Thyroid gland (tissue), 4 donors: ENCODE data around the gene NUP214. TPM values are rescaled to one million over a fixed set of nuclear protein-coding genes. Genes with fewer than 3 reads are reported as not detected.

Experiments used
- DNase-seq, 2 donors: peaks; one replicate each; pipeline ENCODE4 v3.0.0-alpha.2; 2019
- H3K27ac ChIP-seq, 3 donors: fragments of 200-600 bp; sonication (generic); 1 replicate in 2 of 3; 2 replicates in 1 of 3; pipeline ENCODE4 v1.5.1; 2016 to 2019; ENCODE audit warnings: mild to moderate bottlenecking in 1 of 3, moderate library complexity in 1 of 3
- H3K27me3 ChIP-seq: fragments of 200-600 bp; sonication (generic); one replicate; pipeline ENCODE4 v1.5.1; 2019
- H3K36me3 ChIP-seq, 2 donors: fragments of 200-600 bp; sonication (generic); one replicate each; pipeline ENCODE4 v1.5.1; 2016 to 2019
- H3K4me1 ChIP-seq, 2 donors: fragments of 200-600 bp; sonication (generic); one replicate each; pipeline ENCODE4 v1.5.1; 2017 to 2019
- H3K4me3 ChIP-seq, 3 donors: fragments of 200-600 bp; sonication (generic); replicated peaks in 1 of 3; 1 replicate in 2 of 3; 2 replicates in 1 of 3; pipeline ENCODE4 v1.5.1; 2016; ENCODE audit warnings: mild to moderate bottlenecking in 1 of 3
- H3K9me3 ChIP-seq: fragments of 200-600 bp; sonication (generic); one replicate; pipeline ENCODE4 v1.5.1; 2017
- CTCF ChIP-seq, 6 experiments: fragments of 200-600 bp in 3 of 6; fragments of 450-650 bp in 3 of 6; sonication (generic) in 3 of 6; IDR thresholded peaks; one replicate each; pipeline ENCODE4 v1.5.1; 2016 to 2019; ENCODE audit warnings: antibody characterized with exemption in 6 of 6, mild to moderate bottlenecking in 2 of 6, inconsistent platforms in 1 of 6, moderate library complexity in 1 of 6
- POLR2A ChIP-seq, 2 donors: fragments of 450-650 bp; IDR thresholded peaks; one replicate each; pipeline ENCODE4 v1.6.1; 2017; ENCODE audit warnings: antibody characterized with exemption in 2 of 2, mild to moderate bottlenecking in 2 of 2, moderate library complexity in 1 of 2
- WGBS, 2 donors: methylation state at CpG; one replicate each; pipeline ENCODE4 v1.1.5; 2017; 5-methylcytosine and 5-hydroxymethylcytosine counted together
- intact Hi-C: fragments of 100-400 bp; cut with DNase I; formaldehyde crosslinking; loops from one replicate; pipeline ENCODE4 v1.15.1; 2023
- total RNA-seq, 4 donors: library from RNA; depleted of rRNA; stranded (reverse); fragments of >200 nt; gene quantifications; one replicate each; pipeline ENCODE4 v1.2.3, GENCODE V29; 2016

Gene NUP214
- total RNA-seq, 4 donors from 2014 or later = 27.3 to 59.2 (median 46.6) TPM

- intact Hi-C loops = no loop called here
- H3K4me1 ChIP-seq = peaks cover 13 to 17% of the 10 kb centered on the region in 2 donors
- TF ChIP-seq POLR2A (IDR thresholded peaks at IDR 0.05) (no peak), CTCF (IDR thresholded peaks at IDR 0.05) (no peak)
- no peaks in the 10 kb centered on the region for H3K9me3 ChIP-seq
- H3K4me3 ChIP-seq = no peak overlapping the region
- DNase-seq = no peak
- no peaks in the 10 kb centered on the region for H3K27me3 ChIP-seq
- no peak overlapping the region for H3K27ac ChIP-seq
- WGBS, 2 donors = 94% methylated on average over 11 of the region's 11 CpGs
- peaks cover 21 to 33% of the 10 kb centered on the region in 2 donors for H3K36me3 ChIP-seq
Observed at GRCh38 chr9:131233556-131233955, 108.2 kb downstream of the NUP214 start.

GRCh38 chr9:131233995-131234394 is 108.6 kb downstream of the NUP214 start:
- no peak for DNase-seq
- Histone ChIP-seq H3K4me3 (no peak overlapping the region), H3K36me3 (peaks cover 21 to 33% of the 10 kb centered on the region in 2 donors), H3K27ac (no peak overlapping the region), H3K27me3 (no peaks in the 10 kb centered on the region), H3K4me1 (peaks cover 15 to 17% of the 10 kb centered on the region in 2 donors), H3K9me3 (no peaks in the 10 kb centered on the region)
- intact Hi-C loops = no loop called here
- WGBS, 2 donors = 86 to 97% methylated on average over 8 to 9 of the region's 9 CpGs
- no peak for TF ChIP-seq POLR2A (IDR thresholded peaks at IDR 0.05)

- H3K36me3 ChIP-seq = peaks cover 21 to 31% of the 10 kb centered on the region in 2 donors
- no peaks in the 10 kb centered on the region for H3K9me3 ChIP-seq
- DNase-seq = no peak
- intact Hi-C loops = no loop called here
- TF ChIP-seq CTCF (IDR thresholded peaks at IDR 0.05) = no peak
- no peak for TF ChIP-seq POLR2A (IDR thresholded peaks at IDR 0.05)
- H3K27me3 ChIP-seq = no peaks in the 10 kb centered on the region
- peaks cover 15 to 17% of the 10 kb centered on the region in 2 donors for H3K4me1 ChIP-seq
- 90 to 93% methylated on average over 16 of the region's 16 CpGs for WGBS, 2 donors
- H3K27ac ChIP-seq = no peak overlapping the region
- H3K4me3 ChIP-seq = no peak overlapping the region
Observed at GRCh38 chr9:131234799-131235479, 109.6 kb downstream of the NUP214 start.

GRCh38 chr9:131235480-131235851 is 110.1 kb downstream of the NUP214 start:
- Histone ChIP-seq H3K9me3 (no peaks in the 10 kb centered on the region), H3K4me1 (peaks cover 15 to 17% of the 10 kb centered on the region in 2 donors), H3K27me3 (no peaks in the 10 kb centered on the region), H3K36me3 (peaks cover 21 to 31% of the 10 kb centered on the region in 2 donors), H3K4me3 (no peak overlapping the region), H3K27ac (no peak overlapping the region)
- no peak for DNase-seq
- intact Hi-C loops = no loop called here
- WGBS, 2 donors = 91 to 94% methylated on average over 7 to 9 of the region's 9 CpGs
- TF ChIP-seq CTCF (IDR thresholded peaks at IDR 0.05) = no peak
- no peak for TF ChIP-seq POLR2A (IDR thresholded peaks at IDR 0.05)

- peaks cover 21 to 25% of the 10 kb centered on the region in 2 donors for H3K36me3 ChIP-seq
- 88 to 91% methylated on average over 6 to 7 of the region's 8 CpGs for WGBS, 2 donors
- no peak overlapping the region for H3K4me3 ChIP-seq
- H3K27ac ChIP-seq = no peak overlapping the region
- TF ChIP-seq POLR2A (IDR thresholded peaks at IDR 0.05) = no peak
- no peak for TF ChIP-seq CTCF (IDR thresholded peaks at IDR 0.05)
- no peaks in the 10 kb centered on the region for H3K27me3 ChIP-seq
- intact Hi-C loops = no loop called here
- DNase-seq = no peak
- H3K9me3 ChIP-seq = no peaks in the 10 kb centered on the region
- H3K4me1 ChIP-seq = peaks cover 15 to 17% of the 10 kb centered on the region in 2 donors
Observed at GRCh38 chr9:131236161-131236560, 110.8 kb downstream of the NUP214 start.
